WTC11 (cell line): Measurements from ENCODE around the gene NOXA1.

ENCODE experiments used
- CBFB ChIP-seq: sonication (generic); formaldehyde crosslinking; IDR thresholded peaks from 2 replicates; pipeline ENCODE4 v1.8.1; 2022; ENCODE audit warnings: mild to moderate bottlenecking, low read depth, missing genetic modification reagents
- CTCF ChIP-seq: fragments of 200-600 bp; IDR thresholded peaks from 2 replicates; pipeline ENCODE4 v1.8.0; 2022; ENCODE audit warnings: antibody characterized with exemption
- NFYB ChIP-seq: sonication (generic); formaldehyde crosslinking; conservative IDR thresholded peaks from 2 replicates; pipeline ENCODE4 v1.8.0; 2022; ENCODE audit warnings: low read depth, missing genetic modification reagents

DNA sequence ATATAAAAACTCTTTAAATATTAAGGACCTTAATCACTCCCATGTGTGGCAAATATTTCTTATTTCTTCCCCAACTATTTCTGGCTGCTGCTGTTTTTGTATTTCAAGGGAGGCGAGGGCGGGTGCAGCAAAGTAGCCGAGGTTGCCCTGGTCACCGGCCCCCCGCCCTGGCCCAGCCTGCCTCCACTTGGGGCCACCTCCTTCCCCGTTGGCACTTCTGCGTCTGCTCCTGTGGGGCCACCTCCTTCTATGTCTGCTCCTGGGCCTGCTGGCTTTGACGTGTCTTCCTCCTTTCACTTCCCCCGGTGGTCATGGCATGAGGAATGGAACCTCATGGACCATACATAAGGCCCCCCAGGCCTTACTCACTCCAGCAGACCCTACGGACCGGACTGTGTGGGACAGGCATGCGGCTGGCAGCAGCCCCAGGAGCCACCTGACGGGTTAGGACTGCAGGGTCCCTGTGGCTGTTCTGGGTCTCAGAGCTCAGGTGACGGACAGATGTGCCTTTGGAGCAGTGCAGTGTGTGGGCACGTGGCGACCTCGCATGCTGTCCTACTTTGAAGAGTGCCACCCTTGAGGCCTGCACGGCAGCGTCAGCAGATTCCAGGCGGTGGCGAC is 23.8 kb downstream of the NOXA1 start:
- TF ChIP-seq CTCF (no peak), NFYB (CRISPR knock-in tag) (no peak), CBFB (CRISPR knock-in tag) (no peak)
